ENCODE measurements around the gene NCAM1.
"Not testable (repeated sequence)": the region's sequence is repeated elsewhere in the genome, so short reads cannot be mapped to it uniquely, and the experiment has no call there.

The NCAM1 gene

DNA sequence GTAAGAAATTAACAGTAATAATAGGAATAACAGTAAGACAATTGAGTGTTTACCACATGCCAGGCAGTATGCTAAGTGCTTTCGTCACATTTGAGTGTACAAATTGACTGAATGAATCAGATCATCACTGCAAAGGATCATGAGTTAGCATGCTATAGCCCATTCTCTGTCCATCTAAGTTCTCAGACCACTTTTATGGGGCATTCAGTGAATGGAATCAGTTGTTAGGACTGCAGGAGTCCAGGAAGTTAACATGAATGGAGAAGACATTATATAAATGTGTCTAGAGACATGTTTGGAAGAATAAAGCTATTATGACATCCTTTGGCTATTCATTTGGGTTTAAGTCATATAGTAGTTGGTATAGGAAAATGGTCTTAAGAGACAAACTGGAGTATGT, 59.9 kb downstream of the NCAM1 start:
- no peak for DNase-seq (ENCODE audit: low read depth in 2 of 3, low spot score in 2 of 3)

DNA sequence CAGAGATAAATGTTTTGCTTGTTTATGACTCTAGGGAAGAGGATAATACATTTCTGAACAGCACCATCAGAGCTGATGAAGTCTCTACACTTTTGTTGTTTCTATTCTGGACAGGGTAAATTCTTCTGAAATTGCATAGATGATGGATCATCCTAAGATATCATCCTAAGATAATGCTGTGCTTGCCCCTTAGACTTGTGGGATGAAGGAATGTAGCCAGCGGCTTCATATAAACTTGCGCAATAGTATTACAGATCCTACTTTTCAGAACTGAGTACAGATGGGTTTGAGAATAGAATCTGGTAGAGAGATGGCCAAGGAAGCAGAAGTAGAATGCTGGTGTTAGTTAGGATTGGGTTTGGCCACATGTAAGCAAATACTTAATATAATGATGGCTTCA, 61.0 kb downstream of the NCAM1 start:
- no peak for DNase-seq (ENCODE audit: low read depth in 2 of 3, low spot score in 2 of 3)

DNA sequence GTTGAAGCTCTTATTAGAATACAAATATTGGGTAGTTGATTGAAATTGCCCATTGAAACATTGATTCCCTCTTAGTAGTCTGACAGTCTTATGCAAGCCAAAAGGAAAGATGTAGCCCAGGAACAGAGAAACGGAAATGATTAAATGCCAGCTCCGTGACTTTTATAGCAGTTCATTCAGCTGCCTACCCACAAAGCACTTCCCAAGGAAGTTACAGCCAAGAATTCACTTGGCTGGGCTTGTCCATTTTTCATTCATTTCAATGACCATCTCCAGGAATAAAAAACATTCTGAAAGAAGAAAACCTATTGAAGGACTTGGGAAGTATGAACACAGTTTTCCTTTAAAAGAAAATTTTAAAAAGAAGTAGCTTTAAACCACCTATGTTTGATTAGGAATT, 62.0 kb downstream of the NCAM1 start:
- no peak for DNase-seq (ENCODE audit: low read depth in 2 of 3, low spot score in 2 of 3)

DNA sequence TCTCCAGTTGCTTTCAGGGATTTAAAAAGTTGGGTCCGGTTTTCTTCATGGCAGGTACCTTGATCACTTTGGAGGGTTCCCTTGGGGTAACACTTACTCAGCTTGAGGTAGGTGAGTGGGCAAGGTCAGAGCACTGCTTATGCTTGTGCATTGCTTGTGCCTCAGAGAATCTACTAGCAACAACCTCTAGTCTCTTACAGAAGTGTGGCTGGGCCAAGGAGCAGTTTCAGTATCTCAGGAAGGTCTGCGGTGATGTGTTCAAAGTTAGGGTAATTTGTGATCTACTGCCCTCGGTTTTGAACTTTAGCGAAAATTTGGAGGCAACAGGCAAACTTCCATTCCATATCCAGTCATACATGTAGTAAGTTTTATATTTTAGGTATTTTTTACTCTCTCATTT, 62.8 kb downstream of the NCAM1 start:
- no peak for DNase-seq (ENCODE audit: low read depth in 2 of 3, low spot score in 2 of 3)

DNA sequence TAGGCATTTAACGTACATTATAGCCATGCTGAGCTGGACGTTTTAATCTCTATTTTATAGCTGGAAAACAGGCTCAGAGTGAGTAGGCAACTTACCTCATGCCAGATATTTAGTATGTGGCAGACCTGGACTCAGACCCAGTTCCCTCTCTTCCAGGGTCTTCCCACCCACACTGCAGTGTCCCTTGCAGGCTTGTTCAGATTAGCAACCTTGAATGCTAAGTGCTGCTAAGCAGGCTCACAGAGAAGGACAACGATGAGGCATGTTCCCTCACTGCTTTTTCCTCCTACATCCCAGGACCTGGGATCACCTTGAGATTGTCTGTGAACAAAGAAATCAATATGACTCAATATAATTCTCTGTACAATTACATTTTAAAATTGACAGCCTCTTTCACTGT, 65.6 kb downstream of the NCAM1 start:
- no peak for DNase-seq (ENCODE audit: low read depth in 2 of 3, low spot score in 2 of 3)

DNA sequence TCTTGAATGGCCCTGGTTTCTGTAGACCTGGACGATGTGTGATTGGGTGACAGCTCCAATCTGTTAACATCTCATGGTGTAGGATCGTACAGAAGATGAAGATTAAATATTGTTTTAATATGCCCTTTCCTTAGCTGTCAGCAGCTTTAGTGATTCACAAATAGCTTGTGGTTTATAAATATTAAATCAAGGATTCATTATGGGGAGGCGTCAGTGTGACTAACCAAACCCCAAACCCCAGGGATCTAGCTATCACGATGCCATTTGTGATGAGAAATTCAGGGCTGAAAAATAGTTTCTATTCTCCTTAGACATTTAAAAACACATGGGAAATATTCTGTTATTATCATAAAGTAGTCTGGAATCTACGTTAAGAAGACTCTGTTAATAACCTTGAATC, 73.4 kb downstream of the NCAM1 start:
- no peak for DNase-seq (ENCODE audit: low read depth in 2 of 3, low spot score in 2 of 3)

DNA sequence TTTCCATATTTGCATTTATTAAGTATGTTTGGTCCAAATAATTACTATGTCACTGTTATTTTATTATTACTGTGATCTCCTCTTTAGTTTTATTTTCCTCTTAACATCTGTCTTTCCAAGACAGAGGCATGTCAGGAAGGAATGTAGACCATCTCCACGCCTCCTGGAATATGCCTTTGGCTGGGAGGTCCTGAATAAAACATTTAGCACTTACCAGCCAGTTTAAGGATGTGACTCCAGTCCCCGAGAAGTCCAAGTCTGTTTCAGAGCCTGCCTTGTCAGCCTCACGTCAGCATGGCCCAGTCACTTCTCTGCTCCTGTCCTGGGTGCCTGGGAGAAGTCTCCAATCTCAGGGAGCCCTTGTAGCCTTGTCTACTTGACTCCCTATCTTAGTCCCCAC, 74.5 kb downstream of the NCAM1 start:
- DNase-seq (ENCODE audit: low read depth in 2 of 3, low spot score in 2 of 3) = no peak

DNA sequence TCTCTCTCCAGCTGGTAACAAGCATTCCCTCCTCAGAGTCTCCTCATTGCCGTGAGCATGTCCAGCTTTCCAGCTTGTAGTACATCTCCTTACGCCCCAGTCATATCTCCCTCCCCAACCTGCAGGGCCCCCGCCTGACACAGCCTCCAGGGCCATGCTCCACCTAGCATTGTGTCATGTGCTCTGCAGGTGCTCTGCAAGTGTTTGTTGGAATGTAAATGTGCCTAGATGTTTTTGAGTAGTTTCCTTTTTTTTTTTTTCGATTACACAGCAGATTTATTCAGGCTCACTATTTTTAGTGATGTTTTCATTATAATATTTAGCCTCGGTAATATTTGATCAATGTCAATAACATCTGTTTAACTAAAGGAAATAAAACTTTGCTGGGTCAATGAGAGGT, 82.5 kb downstream of the NCAM1 start:
- DNase-seq (ENCODE audit: low read depth in 2 of 3, low spot score in 2 of 3) = no peak

DNA sequence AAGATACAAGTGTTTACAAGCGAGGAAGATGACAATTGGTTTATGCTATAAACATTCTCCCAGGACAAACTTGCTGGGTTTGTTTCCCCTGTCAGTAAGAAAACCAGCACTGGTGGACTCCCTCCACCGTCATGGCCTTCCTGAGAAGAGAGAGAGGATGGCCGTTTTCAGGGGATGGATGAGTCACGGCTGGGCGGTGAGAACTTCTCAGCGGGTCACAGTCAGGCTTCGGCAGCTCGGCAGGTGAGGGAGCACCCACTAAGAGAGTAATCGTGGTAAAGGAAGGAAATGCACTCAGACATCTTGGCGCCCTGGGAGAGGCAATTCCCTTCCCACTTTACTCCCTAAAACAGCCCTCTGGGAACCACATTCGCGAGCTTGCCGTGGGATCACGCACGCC, 83.9 kb downstream of the NCAM1 start:
- no peak for DNase-seq (ENCODE audit: low read depth in 2 of 3, low spot score in 2 of 3)

DNA sequence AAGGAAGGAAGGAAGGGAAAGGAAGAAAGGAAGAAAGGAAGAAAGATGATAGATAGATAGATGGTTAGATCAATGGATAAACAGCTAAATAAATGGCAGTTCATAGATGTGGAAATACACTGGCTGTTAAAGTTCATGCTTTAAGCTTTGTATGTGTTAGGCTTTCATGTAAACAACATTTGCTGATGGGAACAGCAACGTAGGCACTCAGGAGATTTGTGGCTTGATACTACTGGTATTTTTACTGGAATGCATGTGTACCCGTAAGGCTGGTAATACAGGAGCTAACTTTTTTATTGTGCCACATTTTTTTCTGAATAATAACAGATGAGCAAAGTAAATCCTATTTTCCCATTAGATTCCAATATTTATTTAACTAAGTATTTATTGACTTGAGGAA, 85.6 kb downstream of the NCAM1 start:
- DNase-seq (ENCODE audit: low read depth in 2 of 3, low spot score in 2 of 3) = no peak

DNA sequence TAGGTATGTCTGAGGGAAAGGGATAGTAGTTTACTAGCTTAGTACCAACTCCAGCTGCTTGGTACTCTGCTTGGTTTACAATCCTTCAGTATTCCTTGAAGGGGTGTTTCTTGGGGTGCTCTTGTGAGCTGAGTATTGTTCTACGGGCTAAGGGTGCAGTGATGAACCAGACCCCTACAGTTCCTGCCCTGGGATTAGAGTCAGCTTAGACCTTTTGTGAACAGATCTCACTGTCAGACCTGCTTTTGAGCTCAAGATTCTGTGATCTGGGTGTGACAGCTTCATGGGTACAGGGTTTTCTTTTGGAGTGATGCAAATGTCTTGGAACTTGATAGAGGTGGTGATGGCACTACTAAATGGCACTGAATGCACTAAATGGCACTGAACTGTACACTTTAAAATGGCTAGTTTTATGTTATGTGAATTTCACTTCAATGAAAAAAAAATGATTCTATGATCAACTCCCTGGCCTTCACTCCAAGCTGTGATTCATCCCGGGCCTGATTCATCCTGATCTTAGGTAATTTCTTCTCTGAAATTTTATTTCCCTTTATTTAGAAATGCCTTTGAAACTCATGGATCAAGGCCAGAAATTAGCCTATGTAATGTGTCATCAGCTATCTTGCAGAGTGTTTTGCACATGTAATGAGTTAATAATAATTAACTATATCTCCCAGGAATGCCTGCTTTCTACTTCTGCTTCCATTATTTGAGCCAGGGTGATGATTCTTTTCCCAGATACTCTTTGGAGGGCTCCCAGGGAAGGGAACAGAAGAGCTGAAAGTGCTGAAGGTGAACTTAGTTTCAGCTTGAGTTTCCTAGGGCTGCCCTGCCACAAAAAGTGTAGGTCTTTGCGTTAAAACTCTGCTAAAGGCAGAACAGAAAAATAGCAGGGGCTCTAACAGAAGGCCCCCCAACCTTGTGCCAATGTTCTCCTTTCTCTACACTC, 87.9 kb downstream of the NCAM1 start:
- DNase-seq (ENCODE audit: low read depth in 2 of 3, low spot score in 2 of 3) = no peak

DNA sequence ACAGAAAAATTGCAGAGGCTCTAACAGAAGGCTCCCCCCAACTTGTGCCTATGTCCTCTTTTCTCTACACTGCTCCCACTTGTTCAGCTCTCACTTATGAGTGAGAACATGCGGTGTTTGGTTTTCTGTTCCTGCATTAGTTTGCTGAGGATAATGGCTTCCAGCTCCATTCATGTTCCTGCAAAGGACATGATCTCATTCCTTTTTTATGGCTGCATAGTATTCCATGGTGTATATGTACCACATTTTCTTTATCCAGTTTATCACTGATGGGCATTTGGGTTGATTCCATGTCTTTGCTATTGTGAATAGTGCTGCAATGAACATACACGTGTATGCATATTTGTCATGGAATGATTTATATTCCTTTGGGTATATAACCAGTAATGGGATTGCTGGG, 91.8 kb downstream of the NCAM1 start:
- not testable (repeated sequence) for DNase-seq (ENCODE audit: low read depth in 2 of 3, low spot score in 2 of 3)

DNA sequence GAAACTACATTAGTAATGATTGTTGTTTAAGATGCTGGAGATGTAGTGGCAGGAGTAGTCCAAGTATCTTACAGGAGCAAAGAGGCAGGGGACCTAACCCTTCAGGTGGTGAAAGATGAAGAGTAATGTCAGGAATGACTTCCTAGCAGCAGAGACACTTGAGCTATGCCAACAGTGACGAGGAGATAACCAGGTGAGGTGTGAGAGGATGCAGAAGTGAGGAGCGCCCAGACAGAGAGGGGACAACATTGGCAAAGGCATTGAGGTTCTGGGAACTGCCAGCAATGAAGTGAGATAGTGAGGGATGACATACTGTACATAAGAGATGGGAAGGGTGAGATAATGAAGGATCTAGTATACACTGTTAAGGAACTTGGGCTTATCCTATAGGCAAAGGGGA, 95.8 kb downstream of the NCAM1 start:
- no peak for DNase-seq (ENCODE audit: low read depth in 2 of 3, low spot score in 2 of 3)

DNA sequence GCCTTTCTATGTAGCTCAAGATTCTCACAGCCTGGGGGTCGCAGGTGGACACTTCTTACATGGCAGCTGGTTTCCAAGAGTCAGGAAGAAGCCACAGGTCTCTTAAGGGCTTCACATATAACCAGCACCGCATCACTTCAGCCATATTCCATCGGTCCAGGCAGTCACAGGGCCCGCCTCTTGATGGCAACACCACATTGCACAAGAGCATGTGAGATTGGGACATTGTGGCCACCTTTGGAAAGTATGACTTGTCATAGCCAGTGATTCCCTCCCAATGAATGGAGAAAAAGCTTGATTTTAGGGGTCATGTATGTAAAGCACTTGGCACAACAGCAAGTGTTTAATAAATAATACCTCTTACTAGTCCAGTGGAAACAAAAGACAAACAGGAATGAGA, 98.3 kb downstream of the NCAM1 start:
- DNase-seq (ENCODE audit: low read depth in 2 of 3, low spot score in 2 of 3) = no peak

DNA sequence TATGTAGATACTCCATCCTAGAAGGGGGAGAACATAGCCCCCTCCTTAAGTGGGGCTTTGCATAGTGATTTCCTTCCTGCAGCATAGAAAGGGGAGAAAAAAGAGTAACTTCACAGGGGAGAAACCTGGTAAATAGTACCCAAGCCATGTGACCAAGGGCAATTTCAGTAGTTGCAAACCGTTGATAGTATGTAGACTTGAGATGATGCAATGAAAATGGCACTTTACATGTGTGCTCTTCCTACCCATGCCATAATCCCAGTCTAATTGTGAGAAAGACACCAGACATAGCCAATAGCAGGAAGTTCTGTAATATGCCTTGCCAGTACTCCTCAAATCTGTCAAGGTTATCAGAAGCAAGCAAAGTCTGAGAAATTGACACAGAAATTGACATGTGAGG, 104.1 kb downstream of the NCAM1 start:
- no peak for DNase-seq (ENCODE audit: low read depth in 2 of 3, low spot score in 2 of 3)

DNA sequence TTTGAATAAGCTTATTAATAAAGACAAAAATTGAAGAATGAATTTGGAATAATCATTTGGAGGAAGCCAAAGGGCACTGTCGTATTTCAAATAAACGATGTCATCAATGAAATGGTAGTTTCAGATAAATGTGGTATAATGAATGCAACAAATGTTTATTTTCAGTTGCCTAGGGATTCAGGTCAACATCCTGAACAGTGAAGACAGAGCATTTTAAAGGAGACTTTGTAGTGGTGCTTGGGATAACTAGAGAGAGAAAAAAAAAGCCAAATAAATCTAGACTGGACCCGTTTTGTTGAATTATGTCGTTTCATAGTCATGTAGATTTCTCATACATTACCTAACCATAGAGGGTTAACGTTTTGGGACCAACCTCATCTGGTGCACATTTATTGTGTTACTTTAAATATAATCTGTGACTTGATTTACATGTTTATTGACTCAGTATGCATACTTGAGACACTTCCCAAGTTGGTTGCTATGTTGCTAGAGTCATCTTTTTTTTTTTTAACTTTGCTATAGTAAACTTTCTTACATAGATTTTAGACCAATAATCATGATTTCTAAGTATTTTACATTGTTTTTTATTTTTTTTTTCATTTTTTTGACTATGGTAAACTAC, 111.1 kb downstream of the NCAM1 start:
- DNase-seq (ENCODE audit: low read depth in 2 of 3, low spot score in 2 of 3) = no peak

DNA sequence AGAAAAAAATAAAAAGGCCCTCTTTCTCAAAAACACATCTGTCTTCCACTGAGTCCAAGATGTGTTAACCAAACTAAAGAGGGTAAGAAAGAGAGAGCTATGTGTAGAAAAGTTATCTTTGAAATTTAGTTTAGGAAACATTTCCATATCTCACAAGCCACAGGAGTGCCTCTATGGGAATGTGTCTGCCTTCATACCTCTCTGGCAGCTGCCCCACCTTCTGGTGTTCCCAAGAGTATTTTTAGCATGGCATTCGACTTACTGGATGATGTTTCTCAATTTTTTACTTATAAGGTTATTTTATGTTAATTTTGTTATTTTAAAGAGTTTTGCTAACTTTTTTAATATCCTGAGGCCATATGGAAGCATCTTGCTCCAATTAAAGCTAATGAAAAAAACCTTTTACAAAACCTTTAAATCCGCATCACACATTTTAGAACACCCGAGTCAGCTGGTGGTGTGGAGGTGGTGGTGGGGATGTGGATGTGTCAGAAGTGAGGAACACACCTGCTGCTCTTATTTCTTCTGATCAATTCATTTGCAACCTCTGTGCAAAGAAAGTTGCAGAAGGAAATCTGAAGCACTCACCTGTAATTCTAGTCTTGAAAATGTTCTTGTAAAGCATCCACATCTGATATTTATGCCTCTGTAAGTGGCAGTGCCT, 112.2 kb downstream of the NCAM1 start:
- DNase-seq (ENCODE audit: low read depth in 2 of 3, low spot score in 2 of 3) = no peak

DNA sequence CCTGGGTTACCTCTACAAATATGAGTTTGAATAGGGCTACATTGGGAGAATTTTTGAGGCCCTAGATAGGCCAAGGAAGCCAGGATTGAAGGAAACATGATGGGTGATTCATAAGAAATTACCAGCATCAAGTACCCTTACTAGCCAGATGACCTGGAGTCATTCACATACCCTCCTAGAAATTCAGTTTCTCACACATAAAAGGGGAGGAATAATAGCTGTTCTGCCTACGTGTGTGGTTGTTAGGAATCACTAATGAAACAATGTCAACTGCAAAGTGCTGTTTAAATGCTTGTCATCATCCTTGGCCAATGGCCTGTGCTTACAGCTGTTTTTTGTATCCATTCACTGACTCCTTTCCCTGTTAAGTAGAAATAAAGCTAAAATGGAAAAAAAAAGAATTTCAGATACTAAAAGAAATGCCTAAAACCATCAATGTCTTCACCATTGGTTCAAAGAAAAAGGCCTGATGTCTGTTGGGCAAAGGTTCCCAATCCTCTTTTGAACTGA, 114.4 kb downstream of the NCAM1 start:
- no peak for DNase-seq (ENCODE audit: low read depth in 2 of 3, low spot score in 2 of 3)

DNA sequence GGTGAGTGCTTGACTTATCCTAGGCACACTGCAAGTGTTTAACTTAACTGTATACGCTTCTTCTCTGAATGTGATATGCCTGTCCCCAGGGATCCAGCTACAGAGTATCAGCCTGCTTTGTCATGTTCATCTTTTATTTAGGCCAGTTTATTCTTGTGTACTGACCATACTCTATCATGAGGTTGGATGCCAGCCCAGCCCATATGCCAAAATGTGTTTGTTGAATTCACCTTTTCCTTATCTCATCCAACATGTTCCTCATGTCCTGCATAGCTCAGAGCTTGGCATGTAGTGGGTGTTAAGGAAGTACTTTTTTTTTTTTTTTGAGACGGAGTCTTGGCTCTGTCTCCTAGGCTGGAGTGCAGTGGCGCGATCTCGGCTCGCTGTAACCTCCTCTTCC, 116.2 kb downstream of the NCAM1 start:
- no peak for DNase-seq (ENCODE audit: low read depth in 2 of 3, low spot score in 2 of 3)

DNA sequence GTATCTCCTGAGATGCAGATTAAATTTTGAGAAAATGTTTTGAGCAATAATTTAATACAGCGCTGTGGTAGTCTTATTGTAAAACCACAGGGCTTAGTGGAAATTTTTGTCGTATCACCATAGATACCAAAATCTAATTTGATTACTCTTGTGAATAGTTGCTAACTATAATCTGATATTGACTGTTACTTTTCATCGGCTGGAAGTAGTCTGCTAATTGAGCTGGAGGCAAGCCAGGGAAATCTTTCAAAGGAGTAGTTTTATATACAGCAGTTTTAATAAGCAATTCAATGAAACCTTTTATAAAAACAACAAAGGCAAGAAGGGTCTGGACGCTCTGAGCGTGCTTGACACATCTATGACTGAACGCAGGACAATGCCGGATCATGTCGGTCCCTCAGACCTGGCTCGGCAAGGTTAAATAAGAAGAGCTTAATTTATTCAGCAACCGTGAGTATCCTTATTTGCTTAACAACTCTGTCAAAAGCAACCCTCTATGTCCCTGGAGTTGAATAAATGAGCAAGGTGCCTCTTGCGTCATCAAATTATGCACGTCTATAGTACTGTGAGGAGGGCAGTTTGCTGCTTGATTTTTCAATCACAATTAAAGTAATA, 121.2 kb downstream of the NCAM1 start:
- no peak for DNase-seq (ENCODE audit: low read depth in 2 of 3, low spot score in 2 of 3)

DNA sequence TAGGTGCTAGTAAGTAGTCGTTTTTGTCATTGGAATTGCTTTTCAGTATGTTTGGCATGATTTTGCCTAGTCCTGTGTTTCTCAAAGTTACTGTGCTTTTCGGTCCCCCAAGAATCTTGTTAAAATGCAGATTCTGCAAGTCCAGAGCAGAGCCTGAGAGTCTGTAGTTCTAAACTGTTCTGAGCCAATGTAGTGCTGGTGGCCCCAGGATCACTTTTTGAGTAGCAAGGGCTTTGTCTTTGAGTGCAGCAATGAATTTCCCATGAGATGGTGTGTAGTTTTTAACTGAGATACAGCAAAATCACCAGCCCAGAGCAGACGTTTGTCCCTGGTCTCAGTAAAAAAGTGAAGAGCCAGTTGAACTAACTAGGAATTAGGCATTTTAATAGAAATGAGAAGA, 122.4 kb downstream of the NCAM1 start:
- DNase-seq (ENCODE audit: low read depth in 2 of 3, low spot score in 2 of 3) = no peak

DNA sequence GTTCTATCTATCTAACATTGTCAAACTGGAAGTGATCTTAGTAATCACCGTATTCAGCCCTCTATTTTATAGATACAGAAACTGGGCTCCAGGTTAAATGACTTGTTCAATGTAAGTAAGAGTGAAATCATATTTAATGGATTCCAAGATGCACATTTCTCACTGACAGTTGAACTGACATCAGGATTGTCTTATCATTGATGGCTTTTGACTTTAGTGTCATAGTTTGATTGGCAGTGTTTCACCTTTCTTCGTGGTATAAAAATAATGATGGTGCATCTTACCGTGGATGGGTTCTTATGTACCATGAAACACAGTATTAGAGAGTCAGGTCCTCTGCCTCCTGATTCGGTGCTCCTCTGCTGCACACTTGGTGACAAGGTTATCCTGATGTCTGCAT, 123.1 kb downstream of the NCAM1 start:
- no peak for DNase-seq (ENCODE audit: low read depth in 2 of 3, low spot score in 2 of 3)
